ENCODE results near the gene CAMKMT. TPM values are rescaled to one million over a fixed set of nuclear protein-coding genes. Genes with fewer than 3 reads are reported as not detected.

The CAMKMT gene
- total RNA-seq, 1 experiment from 2014 or later, result 2.7 TPM

DNA sequence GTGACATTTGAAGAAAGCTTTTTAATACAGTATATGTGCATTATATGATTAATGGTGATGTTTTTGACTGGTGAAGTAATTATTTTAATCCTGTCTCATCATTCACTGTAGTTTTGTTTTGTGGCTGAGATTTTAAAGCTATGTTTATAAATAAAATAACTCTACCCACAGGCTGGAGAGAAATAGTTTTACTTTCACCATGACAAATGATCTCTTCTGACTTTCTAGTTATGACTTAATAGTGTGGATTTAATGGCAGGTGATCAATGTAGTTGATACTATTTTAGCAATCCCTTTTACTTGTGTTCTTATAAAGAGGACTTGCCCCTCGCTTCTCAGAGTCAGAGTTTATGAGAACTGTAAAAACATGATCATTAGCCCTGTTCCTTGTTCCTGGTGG is 290.2 kb downstream of the CAMKMT start:
- H3K36me3 ChIP-seq (ENCODE audit: low read depth, low read length), result no peaks in the 10 kb centered on the region
- H4K20me1 ChIP-seq (ENCODE audit: low read length), result no peaks in the 10 kb centered on the region
- H3K4me1 ChIP-seq (ENCODE audit: insufficient read depth, low read length), result no peaks in the 10 kb centered on the region
- BruUV-seq (replicated peaks), result no TSS peak
- no peaks in the 10 kb centered on the region for H3F3A ChIP-seq (ENCODE audit: low read length, unreplicated experiment)
- no peak overlapping the region for H3K4me3 ChIP-seq (ENCODE audit: low read length)
- H2AFZ ChIP-seq (ENCODE audit: low read length), result no peak overlapping the region
- CTCF ChIA-PET, result no interaction called here
- no peak overlapping the region for H3K27ac ChIP-seq (ENCODE audit: low read length)
- H3K9me3 ChIP-seq (ENCODE audit: low read length), result no peaks in the 10 kb centered on the region
- H3K9me2 ChIP-seq (replicated peaks; ENCODE audit: low read length), result no peaks in the 10 kb centered on the region
- no peak overlapping the region for H3K9ac ChIP-seq (ENCODE audit: low read length)
- TF ChIP-seq EZH2phosphoT487 (IDR thresholded peaks at IDR 0.05; ENCODE audit: borderline replicate concordance, low read length) (no peak), EZH2 (IDR thresholded peaks at IDR 0.05; ENCODE audit: low read length, unreplicated experiment) (no peak)
- TF ChIP-seq, protein P1, sequence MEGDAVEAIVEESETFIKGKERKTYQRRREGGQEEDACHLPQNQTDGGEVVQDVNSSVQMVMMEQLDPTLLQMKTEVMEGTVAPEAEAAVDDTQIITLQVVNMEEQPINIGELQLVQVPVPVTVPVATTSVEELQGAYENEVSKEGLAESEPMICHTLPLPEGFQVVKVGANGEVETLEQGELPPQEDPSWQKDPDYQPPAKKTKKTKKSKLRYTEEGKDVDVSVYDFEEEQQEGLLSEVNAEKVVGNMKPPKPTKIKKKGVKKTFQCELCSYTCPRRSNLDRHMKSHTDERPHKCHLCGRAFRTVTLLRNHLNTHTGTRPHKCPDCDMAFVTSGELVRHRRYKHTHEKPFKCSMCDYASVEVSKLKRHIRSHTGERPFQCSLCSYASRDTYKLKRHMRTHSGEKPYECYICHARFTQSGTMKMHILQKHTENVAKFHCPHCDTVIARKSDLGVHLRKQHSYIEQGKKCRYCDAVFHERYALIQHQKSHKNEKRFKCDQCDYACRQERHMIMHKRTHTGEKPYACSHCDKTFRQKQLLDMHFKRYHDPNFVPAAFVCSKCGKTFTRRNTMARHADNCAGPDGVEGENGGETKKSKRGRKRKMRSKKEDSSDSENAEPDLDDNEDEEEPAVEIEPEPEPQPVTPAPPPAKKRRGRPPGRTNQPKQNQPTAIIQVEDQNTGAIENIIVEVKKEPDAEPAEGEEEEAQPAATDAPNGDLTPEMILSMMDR (conservative IDR thresholded peaks at IDR 0.05; ENCODE audit: low read depth, low read length), result no peak
- H3K4me2 ChIP-seq (ENCODE audit: low read length), result no peak overlapping the region
- POLR2A ChIA-PET (ENCODE audit: unreplicated experiment), result no interaction called here
- ATAC-seq (no peak), DNase-seq (no peak)
- intact Hi-C loops (cut with micrococcal nuclease), result no loop called here
- no peaks in the 10 kb centered on the region for H3K27me3 ChIP-seq (ENCODE audit: low read length)
- no peaks in the 10 kb centered on the region for H3K79me2 ChIP-seq (ENCODE audit: low read length)

DNA sequence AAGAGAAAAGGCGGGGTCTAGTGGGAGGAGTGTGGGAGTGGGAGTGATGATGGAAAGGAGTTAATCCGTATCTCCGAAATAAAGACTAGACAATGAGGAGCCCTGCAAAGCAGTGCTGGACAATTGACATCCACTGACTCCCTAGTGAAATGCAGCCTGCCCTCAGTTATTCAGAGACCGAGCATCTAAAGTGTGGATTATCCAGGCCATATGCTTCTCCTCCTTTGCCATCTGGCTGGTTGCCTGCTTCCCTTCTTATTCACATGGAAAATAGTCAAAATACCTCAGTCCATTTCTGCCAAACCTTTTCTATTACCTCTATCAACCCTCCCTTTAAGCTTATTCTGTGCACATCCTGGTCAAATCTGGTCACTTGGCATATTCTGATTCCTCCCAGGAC is 291.0 kb downstream of the CAMKMT start:
- Histone ChIP-seq H3K9ac (ENCODE audit: low read length) (no peak overlapping the region), H2AFZ (ENCODE audit: low read length) (no peak overlapping the region), H3K36me3 (ENCODE audit: low read depth, low read length) (no peaks in the 10 kb centered on the region), H3F3A (ENCODE audit: low read length, unreplicated experiment) (no peaks in the 10 kb centered on the region), H3K4me2 (ENCODE audit: low read length) (no peak overlapping the region), H3K9me2 (replicated peaks; ENCODE audit: low read length) (no peaks in the 10 kb centered on the region), H3K79me2 (ENCODE audit: low read length) (no peaks in the 10 kb centered on the region), H4K20me1 (ENCODE audit: low read length) (no peaks in the 10 kb centered on the region), H3K9me3 (ENCODE audit: low read length) (no peaks in the 10 kb centered on the region), H3K27ac (ENCODE audit: low read length) (no peak overlapping the region), H3K4me1 (ENCODE audit: insufficient read depth, low read length) (no peaks in the 10 kb centered on the region), H3K4me3 (ENCODE audit: low read length) (no peak overlapping the region), H3K27me3 (ENCODE audit: low read length) (no peaks in the 10 kb centered on the region)
- ChIA-PET CTCF (no interaction called here), POLR2A (ENCODE audit: unreplicated experiment) (no interaction called here)
- DNase-seq, result no peak
- no TSS peak for BruUV-seq (replicated peaks)
- TF ChIP-seq EZH2phosphoT487 (IDR thresholded peaks at IDR 0.05; ENCODE audit: borderline replicate concordance, low read length) (no peak), EZH2 (IDR thresholded peaks at IDR 0.05; ENCODE audit: low read length, unreplicated experiment) (no peak)
- TF ChIP-seq, protein P1 (conservative IDR thresholded peaks at IDR 0.05; ENCODE audit: low read depth, low read length), result no peak
- ATAC-seq, result no peak
- intact Hi-C loops (cut with micrococcal nuclease), result no loop called here

DNA sequence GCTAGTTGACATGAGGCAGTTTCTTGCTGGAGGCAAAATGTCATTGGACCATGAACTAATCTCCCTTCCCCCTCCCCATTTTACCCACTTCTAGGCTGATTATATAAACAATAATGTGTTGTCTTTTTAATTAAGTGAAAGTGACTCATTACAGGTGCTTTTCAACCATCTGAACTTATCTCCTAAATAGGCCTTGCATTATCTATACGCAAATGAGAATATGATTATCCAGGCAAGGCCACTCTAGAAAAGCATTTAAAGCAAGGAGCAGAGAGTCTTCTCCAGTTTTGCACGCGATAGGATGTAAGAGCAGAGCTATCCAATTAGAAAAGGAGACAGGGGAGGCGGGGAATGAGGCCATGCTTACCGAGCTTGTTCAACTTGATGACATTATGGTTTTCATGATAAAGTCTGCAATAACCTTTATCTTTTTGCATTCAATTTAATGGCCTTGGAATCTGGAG is 293.7 kb downstream of the CAMKMT start:
- no TSS peak for BruUV-seq (replicated peaks)
- Histone ChIP-seq H3K27me3 (ENCODE audit: low read length) (no peaks in the 10 kb centered on the region), H3K79me2 (ENCODE audit: low read length) (no peaks in the 10 kb centered on the region), H3F3A (ENCODE audit: low read length, unreplicated experiment) (no peaks in the 10 kb centered on the region), H3K9ac (ENCODE audit: low read length) (no peak overlapping the region), H3K4me2 (ENCODE audit: low read length) (no peak overlapping the region), H3K9me2 (replicated peaks; ENCODE audit: low read length) (no peaks in the 10 kb centered on the region), H3K27ac (ENCODE audit: low read length) (no peak overlapping the region), H3K36me3 (ENCODE audit: low read depth, low read length) (no peaks in the 10 kb centered on the region), H3K4me3 (ENCODE audit: low read length) (no peak overlapping the region), H3K9me3 (ENCODE audit: low read length) (no peaks in the 10 kb centered on the region), H2AFZ (ENCODE audit: low read length) (no peak overlapping the region), H4K20me1 (ENCODE audit: low read length) (no peaks in the 10 kb centered on the region), H3K4me1 (ENCODE audit: insufficient read depth, low read length) (no peaks in the 10 kb centered on the region)
- ATAC-seq (no peak), DNase-seq (no peak)
- intact Hi-C loops (cut with micrococcal nuclease), result no loop called here
- CTCF ChIA-PET, result no interaction called here
- no peak for TF ChIP-seq EZH2 (IDR thresholded peaks at IDR 0.05; ENCODE audit: low read length, unreplicated experiment)
- TF ChIP-seq EZH2phosphoT487 (IDR thresholded peaks at IDR 0.05; ENCODE audit: borderline replicate concordance, low read length), result no peak
- TF ChIP-seq, protein P1 (conservative IDR thresholded peaks at IDR 0.05; ENCODE audit: low read depth, low read length), result no peak
- POLR2A ChIA-PET (ENCODE audit: unreplicated experiment), result no interaction called here

Measured in PC-3 (cell line).